ENCODE results near the gene FRMD1. TPM values are rescaled to one million over a fixed set of nuclear protein-coding genes. Genes with fewer than 3 reads are reported as not detected.

Gene FRMD1
- total RNA-seq, 1 donor from 2014 or later = 0.52 TPM

GRCh38 chr6:168111911-168112310 is 32.9 kb upstream of the FRMD1 start:
- DNase-seq (ENCODE audit: low spot score) = no peak

GRCh38 chr6:168110437-168110836 is 31.4 kb upstream of the FRMD1 start:
- no peak for DNase-seq (ENCODE audit: low spot score)

- DNase-seq (ENCODE audit: low spot score) = no peak
These were observed 30.2 kb upstream of the FRMD1 start for GRCh38 chr6:168109171-168109570.

GRCh38 chr6:168107191-168107983 is 28.4 kb upstream of the FRMD1 start:
- DNase-seq (ENCODE audit: low spot score) = no peak

DNA sequence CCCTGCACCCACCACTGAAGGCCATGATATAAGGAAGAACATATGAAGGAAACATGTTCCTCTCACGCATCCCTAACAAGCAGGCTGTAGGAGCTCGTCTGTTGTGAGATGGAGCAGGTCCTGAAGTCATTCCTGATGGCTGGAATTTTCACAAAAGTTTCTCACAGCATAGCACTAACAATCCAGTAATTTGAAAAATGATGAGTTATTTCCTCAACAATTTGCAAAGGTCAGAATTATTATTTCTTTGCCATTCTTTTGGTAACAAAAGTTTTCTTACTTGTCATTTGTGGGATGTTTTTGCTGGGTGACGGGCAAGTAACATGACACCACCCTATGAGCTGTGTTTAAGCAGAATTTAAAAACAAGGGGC is 27.6 kb upstream of the FRMD1 start:
- DNase-seq (ENCODE audit: low spot score) = no peak

DNA sequence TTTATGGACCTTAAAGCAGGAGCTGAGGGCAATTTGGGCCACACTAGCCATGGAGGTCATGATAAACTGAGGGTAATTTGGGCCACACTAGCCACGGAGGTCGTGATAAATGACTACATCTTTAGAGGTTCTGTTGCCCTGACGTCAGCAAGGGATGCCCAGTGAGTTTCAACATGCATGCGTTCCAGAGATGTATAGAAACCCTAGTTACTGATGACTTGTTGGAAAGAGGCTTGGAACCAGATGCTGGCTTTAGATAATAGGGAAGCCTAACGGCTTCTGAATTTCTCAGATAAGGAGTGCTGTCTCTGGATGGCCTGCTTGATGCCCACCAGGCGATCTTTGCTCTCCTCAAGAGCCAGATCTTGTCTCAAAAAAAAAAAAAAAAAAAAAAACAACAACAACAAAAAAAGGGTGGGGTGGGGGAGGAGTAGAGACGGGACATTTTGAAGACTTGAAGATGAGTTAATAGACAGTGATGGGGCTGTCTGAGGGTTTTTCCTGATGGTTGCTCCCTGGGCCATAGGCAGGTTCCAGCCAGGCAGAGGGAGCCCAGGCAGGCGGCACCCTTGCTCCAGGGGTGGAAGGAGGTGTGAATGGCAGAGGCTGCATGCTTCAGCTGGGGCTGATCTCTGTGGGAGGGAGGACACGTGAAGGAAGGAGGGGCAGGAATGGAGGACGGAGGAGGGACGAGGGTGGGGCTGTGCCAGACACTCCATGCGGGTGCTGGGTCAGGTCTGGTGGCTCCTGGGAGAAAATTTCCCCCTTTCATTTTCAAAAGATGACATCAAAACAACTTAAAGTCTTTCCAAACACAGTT is 27.0 kb upstream of the FRMD1 start:
- no peak for DNase-seq (ENCODE audit: low spot score)

- DNase-seq (ENCODE audit: low spot score) = no peak
These were observed 25.6 kb upstream of the FRMD1 start for GRCh38 chr6:168104636-168105035.

DNA sequence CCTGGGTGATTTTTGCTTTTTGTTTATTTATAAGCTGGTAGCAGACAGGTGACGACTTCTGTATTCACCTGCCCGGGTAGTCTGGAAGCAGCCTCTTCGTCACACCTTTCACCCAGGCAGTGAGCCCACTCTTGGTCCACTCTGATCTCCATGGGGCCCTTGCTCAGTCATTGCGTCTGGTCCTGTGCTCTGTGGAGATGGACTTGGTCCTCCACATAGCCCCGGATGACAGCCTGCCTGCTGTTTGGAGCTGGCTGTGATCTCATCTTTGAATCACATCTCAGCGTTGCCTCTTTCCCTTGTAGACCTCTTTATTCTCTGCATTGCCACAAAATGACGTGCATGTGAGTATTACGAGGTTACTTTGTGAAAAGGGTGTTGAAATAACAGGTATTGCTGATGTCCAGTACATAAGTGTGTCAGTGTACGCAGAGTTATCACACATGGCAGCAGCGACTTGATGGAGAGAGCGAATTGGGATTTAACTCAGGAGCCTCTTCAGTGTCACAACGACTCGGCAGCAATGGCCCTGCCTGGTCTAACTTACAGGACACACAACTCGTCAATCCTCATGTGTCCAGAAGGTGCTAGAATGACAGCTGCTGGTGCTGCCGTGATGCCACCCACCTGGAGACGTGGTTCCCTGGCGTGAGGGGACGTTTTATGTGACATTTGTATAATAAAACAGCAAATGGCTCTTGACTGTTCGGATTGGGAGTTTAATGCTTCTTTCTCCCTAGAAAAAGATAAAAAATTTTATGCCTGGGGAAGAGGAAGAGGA is 24.2 kb upstream of the FRMD1 start:
- DNase-seq (ENCODE audit: low spot score) = no peak

- DNase-seq (ENCODE audit: low spot score) = no peak
These were observed 23.4 kb upstream of the FRMD1 start for GRCh38 chr6:168102315-168102985.

DNA sequence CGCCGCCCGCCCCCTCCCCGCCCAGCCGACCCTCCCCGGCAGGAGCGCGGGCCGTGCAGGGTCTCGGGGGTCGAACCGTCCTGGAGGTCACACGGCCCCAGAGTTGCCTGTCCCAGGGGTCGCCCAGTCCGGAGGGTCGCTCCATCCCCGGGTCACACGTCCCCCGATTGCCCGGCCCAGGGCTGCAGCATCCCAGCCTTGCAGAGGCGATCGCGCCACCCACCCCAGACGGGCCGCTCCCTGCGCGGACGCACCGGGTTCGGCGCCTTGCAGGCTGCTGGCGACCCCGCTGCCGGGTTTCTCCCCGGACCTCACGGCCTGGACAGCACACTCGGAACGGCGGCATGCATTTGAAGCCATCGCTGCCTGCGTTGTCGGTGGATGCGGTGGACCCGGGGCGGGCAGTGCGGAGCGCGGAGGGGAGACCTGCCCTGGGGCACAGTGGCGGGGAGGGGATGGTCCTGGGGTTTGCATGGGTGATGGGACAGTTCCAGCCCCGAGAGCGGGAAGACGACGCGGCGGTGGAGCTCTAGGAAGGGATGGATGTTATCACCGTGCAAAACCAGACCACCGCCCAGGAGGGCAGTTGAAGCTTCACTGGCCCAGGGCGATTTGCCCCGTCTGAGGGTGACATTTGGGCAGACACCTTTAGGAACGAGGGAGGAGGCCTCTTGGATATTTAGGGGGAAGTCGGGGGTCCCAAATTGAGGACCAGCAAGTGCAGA is 22.7 kb upstream of the FRMD1 start:
- DNase-seq (ENCODE audit: low spot score) = no peak

DNA sequence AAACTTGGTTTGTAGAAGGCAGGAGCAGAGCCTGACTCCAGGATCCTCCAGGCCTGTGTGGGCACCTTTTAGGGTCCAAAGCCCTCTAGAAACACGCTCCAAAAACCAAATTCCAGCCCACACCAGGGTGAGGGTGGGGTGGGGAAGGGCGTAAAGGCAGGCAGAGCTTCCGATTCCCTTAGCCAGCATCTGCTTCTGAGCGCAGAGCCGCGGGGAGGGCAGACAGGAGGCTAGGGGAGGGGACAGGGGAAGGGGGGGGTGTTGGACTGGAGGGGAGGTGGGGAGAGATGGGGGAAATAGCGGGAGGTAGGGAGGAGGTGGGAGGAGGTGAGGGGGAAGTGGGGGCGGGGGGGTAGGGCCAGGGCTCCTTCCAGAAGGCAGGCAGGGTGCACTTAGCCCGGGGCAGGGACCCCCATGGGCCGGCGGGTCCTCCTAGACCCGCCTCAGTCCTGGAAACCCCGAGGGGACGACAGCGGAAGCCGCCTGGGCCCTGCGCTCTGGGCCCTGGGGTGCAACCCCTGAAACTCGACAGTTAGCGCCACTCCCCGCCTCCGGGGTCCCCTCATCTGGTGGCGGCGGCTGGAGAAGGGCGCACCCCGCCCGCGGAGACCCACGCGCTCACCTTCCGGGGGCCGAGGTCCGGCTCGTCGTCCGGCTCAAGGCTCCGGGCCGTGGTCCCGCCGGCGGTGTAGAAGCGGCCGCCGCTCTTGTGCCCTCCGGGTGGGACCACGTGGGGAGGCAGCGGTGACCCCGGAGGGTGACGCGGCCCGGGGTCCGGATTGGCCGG is 22.0 kb upstream of the FRMD1 start:
- DNase-seq (ENCODE audit: low spot score) = no peak

DNA sequence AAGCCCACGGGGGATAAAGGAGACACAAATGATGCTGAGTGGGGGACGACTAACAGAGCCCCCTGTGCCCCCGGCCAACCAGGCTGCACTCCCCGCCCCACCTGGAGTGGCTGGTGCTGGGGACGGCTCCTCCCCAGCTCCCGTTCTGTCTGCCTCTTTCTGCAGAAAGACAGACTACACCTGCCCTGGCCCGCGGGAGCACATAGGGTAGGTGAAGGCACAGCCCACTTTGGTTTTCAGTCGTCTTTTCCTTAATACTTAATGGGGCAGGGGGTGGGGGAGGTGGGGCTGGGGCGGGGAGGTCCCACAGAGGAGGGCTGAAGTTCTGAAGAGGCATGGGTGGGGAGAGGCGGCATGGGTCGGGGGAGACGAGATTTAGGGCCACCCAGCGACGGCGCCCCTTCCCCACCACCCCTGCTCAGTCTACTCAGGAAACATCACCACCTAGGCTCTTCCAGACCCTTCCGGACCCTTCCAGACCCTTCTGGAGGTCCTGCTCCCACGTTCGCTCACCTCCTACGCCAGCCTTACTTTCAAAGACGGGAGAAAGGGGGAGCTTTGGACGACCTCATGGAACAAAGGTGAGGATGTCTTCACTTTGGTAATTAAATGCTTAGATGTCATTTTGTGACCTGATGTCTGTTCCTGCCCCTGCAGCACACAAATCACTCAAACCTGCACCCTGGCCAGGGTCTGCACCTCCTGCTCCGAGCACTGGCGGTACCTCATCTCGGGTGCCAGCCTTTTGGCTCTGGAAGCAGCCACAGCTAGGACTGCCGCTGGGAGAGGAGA is 21.2 kb upstream of the FRMD1 start:
- DNase-seq (ENCODE audit: low spot score) = no peak

DNA sequence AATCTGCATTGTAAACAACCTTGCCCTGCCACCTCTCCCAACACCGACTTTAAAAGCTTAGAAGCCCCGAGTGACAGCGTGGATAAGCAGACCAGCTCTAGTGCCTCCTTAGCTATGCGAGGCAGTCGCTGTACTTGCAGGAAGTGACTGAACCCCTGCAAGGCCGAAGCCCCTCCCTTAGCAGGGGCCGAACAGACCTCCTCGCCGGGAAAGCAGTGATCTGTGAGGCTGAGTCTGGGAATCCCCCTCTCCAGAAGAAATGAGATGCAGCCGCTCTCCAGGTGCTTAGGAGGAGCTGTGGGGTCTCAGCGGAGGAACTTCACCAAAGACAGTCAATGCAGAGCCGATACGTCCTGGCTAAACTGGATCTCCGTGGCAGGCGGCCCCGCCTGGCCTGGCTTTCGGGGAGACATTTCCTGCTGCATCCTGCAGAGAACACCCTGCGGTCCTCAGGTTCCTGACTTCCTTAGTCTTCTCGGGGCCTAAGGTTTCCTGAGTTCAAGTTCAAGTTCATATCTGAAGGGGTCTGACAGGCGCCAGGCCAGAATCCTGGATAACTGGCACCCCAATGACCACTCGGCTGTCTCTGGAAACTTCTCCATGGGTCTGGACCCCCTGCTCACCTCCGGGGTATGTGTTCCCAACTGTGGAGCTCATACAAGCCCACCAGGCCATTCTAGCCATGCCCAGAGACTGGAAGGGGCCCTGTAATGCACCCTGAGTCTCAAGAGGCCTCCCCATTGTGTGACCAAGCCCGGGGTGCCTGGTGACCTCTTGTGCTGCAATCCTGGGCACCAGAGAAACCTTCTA is 20.4 kb upstream of the FRMD1 start:
- DNase-seq (ENCODE audit: low spot score) = no peak

DNA sequence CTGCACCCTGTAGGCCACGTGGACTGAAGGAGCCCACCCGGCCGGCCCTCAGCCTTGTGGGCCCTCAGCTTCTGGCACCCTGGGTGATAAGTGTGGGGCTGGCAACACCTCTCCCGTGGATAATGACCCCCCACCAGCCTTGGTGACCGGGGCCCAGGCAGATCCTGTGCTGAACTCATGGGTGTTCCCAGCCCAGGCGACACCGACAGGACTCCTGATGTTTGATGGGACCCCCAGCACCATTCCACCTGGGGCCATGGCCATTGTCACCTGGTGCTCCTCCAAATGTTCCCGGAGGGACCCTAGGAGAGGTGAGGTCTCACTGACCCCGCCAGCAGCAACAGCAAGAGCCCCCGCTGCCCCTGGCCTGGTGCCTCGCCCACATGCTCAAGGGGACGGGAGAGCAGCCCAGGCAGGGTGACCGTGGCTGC is 19.4 kb upstream of the FRMD1 start:
- no peak for DNase-seq (ENCODE audit: low spot score)

- DNase-seq (ENCODE audit: low spot score) = no peak
These were observed 18.8 kb upstream of the FRMD1 start for GRCh38 chr6:168097621-168098430.

DNA sequence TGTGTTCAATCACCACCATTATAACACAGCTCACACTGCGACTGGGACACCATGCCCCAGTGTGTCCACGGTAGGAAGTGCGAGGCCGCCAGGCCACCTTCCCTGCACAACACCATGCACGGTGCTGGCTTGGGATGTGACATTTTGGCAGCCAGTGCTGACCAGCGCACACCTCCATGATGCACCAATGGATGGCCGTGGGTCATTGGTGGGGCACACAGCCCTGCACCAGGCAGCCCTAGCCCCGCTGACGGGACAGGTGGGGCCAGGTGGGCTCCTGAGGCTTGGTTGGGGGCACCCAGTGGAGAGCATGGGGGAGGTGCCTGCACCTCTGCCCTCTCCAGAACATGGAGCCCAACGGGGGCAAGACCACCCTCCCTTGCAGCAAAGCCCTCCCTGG is 18.2 kb upstream of the FRMD1 start:
- no peak for DNase-seq (ENCODE audit: low spot score)

DNA sequence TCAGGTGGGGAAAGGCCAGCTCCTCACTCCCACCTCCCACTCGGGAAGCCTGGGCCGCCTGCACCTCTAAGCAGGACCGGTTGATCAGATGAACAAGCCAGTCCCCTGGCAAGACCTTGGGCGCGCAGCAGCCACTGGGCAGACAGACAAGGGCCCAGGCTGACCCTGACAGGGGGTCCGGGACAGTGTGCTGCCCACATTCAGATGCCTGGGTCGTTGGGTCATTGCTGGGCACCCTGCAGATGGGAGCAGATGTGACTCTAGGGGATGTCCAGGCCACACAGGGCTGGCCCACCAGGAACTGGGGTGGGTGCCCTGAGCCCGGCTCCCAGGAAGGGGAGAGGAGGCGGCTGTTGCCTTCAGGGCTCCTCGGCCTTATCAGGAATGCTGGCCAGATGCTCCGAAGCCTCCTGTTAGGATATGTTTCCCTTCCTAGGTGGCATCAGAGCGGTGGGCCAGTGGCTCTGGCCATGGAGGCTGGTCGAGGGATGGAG is 17.3 kb upstream of the FRMD1 start:
- DNase-seq (ENCODE audit: low spot score) = no peak

Measured in ureter (tissue), 1 donor.